Breast epithelium (tissue), 3 donors: ENCODE measurements around the gene TMCC2.

Source experiments
- POLR2A ChIP-seq: fragments of 450-650 bp; IDR thresholded peaks from one replicate; pipeline ENCODE4 v1.6.1; 2016; ENCODE audit warnings: antibody characterized with exemption, mild to moderate bottlenecking, moderate library complexity
- POLR2AphosphoS5 ChIP-seq, 3 donors: sonication (generic); formaldehyde crosslinking; IDR thresholded peaks; one replicate each; pipeline ENCODE4 v1.6.1; 2017; ENCODE audit warnings: antibody characterized with exemption in 3 of 3
- TF ChIP-seq, protein P1 (sequence below), 3 donors: fragments of 450-650 bp; IDR thresholded peaks; one replicate each; pipeline ENCODE4 v1.5.1; 2016 to 2017; ENCODE audit warnings: antibody characterized with exemption in 3 of 3, mild to moderate bottlenecking in 3 of 3, moderate library complexity in 3 of 3

- TF ChIP-seq POLR2AphosphoS5 (IDR thresholded peaks at IDR 0.05) (no peak), POLR2A (no peak)
- TF ChIP-seq, protein P1, sequence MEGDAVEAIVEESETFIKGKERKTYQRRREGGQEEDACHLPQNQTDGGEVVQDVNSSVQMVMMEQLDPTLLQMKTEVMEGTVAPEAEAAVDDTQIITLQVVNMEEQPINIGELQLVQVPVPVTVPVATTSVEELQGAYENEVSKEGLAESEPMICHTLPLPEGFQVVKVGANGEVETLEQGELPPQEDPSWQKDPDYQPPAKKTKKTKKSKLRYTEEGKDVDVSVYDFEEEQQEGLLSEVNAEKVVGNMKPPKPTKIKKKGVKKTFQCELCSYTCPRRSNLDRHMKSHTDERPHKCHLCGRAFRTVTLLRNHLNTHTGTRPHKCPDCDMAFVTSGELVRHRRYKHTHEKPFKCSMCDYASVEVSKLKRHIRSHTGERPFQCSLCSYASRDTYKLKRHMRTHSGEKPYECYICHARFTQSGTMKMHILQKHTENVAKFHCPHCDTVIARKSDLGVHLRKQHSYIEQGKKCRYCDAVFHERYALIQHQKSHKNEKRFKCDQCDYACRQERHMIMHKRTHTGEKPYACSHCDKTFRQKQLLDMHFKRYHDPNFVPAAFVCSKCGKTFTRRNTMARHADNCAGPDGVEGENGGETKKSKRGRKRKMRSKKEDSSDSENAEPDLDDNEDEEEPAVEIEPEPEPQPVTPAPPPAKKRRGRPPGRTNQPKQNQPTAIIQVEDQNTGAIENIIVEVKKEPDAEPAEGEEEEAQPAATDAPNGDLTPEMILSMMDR (IDR thresholded peaks at IDR 0.05): no peak
These were observed 21.3 kb downstream of the TMCC2 start for GRCh38 chr1:205248793-205249601.
